GM20000 (cell line): Measurements from ENCODE around the gene PCGF3.

Experiments used
- DNase-seq: peaks from one replicate; pipeline ENCODE4 v3.0.0; 2012; ENCODE audit warnings: low spot score
- TF ChIP-seq, protein P1 (sequence below): IDR thresholded peaks from 2 replicates; pipeline ENCODE4 v1.5.1; 2012; ENCODE audit warnings: mild to moderate bottlenecking, control low read depth; ENCODE audit errors: extremely low read depth, missing control alignments

The PCGF3 gene

GRCh38 chr4:813900-814299 lies 108.3 kb downstream of the PCGF3 start:
- TF ChIP-seq, protein P1, sequence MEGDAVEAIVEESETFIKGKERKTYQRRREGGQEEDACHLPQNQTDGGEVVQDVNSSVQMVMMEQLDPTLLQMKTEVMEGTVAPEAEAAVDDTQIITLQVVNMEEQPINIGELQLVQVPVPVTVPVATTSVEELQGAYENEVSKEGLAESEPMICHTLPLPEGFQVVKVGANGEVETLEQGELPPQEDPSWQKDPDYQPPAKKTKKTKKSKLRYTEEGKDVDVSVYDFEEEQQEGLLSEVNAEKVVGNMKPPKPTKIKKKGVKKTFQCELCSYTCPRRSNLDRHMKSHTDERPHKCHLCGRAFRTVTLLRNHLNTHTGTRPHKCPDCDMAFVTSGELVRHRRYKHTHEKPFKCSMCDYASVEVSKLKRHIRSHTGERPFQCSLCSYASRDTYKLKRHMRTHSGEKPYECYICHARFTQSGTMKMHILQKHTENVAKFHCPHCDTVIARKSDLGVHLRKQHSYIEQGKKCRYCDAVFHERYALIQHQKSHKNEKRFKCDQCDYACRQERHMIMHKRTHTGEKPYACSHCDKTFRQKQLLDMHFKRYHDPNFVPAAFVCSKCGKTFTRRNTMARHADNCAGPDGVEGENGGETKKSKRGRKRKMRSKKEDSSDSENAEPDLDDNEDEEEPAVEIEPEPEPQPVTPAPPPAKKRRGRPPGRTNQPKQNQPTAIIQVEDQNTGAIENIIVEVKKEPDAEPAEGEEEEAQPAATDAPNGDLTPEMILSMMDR = no peak
- no peak for DNase-seq

GRCh38 chr4:814312-814850 lies 108.7 kb downstream of the PCGF3 start:
- TF ChIP-seq, protein P1 = no peak
- no peak for DNase-seq

GRCh38 chr4:815464-816146 lies 110.0 kb downstream of the PCGF3 start:
- no peak for DNase-seq
- TF ChIP-seq, protein P1 = no peak

- TF ChIP-seq, protein P1 = no peak
- DNase-seq = no peak
Measured at GRCh38 chr4:818106-818921, 112.7 kb downstream of the PCGF3 start.

GRCh38 chr4:819401-820229 lies 114.0 kb downstream of the PCGF3 start:
- no peak for DNase-seq
- TF ChIP-seq, protein P1 = no peak
